HG02642 (cell line): ENCODE data around the gene MYH14.

Experiments
- ATAC-seq: cut with Tn5 transposase; IDR thresholded peaks from one replicate; pipeline ENCODE4 v1.9.1; 2021; ENCODE audit warnings: mild to moderate bottlenecking; ENCODE audit not compliant: unreplicated experiment, poor library complexity

Gene MYH14

DNA sequence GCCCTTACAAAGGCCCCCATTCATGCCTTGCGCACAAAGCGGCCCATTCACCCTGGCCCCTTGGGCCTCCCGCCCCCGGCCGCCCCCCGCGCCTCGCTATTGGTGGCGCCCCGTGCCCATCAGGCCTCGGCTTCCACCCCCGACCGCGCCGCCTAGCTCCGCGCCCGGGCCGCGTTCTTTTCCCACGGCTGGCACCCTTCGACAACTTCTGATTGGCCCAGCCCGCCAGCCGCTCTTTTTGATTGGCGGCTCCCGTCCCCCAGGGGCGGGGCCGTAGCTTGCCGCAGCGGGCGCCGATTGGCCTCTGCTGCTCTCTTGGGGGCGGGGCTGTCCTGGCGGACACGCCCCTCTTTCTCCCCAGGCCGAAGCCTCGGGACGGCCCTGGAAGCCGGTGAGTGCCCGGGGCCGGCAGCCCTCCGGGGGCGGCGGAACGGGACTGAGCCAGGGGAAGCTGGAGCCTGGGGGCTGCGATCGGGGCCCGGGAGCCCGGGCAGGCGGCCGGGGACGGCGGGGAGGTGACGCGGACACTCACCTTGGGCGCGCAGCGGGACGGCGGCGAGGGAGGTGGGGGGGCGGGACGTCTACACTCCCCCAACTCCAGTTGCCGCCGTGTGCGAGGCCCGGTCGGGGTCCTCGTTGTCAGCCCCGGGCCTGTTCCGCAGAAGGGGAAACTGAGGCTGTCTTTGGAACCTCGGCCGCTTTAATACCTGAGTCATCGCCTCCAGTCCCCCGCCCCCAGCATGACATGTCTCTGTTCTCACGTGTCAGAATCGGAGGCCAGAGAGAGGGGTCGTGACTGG is at the start of gene MYH14:
TSS of gene MYH14 (plus strand) at position 342 of the 800 bp plus-strand sequence. CDS start 6,744 bp downstream, outside the sequence.
- no peak for ATAC-seq

DNA sequence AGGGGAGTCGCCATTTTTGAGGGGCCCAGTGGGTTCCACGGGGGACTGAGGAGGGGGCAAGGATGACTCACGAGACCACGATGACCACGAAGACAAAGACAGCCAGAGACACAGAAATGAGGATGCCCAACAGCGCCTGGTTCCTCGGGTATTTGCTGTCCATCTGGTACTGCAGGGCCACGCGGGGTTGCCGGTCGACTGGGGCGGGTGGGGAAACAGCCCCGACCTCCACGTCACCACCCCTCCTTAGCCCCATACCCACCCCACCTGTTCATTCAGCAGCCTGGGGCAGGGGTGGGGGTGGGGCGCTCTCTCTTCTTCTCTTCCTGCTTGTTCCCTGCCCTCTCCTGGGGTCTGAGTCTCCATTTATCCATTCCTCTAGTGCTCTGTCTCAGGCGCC is 48.9 kb upstream of the MYH14 start:
- ATAC-seq: no peak

DNA sequence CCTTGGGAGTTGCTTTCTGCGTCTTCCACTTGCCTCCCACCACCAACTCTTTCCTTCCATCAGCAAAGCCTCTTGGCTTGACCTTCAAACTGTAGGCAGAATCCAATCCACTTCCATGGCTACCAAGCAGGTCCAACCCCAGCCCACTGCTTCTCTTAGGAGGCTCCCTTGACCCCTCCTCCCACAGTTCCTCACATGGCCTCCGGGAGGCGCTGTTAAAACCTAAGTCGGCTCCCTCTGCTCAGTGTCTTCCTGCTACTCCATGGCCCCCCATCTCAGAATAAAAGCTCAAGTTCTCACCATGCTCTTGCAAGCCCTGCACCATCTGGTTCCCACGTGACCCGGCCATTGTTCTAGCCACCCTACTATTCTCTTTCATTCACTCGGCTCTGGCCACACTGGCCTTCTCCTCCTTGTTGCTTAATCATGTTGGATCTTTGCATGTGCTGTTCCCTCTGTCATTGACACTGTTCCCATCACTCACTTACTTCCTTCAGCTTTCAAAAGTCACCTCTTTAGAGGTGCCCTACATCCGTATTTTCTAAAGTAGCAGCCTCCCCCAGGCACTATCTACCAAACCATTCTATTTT is 47.8 kb upstream of the MYH14 start:
- ATAC-seq: no peak

DNA sequence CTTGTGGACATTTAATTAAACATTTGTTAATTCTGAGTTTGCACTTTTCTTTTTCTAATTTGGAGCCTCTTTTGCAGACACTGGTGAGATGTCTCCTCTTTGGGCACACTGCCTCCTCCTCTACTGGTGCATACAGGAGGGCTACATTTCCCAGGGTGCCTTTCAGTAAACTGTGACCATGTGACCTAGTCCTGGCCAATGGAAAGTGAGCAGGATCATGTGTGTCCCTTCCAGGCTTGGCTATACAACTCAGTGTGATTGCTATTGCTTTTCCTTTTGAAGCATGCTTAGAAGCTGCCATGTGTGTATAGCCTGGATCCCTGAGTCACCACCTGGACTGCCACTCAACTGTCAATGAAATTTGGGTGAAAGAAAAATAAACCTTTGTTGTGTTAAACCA is 44.8 kb upstream of the MYH14 start:
- ATAC-seq: no peak

- ATAC-seq: no peak
Observed at GRCh38 chr19:50159078-50159477, 44.3 kb upstream of the MYH14 start.

GRCh38 chr19:50162988-50163387 is 40.4 kb upstream of the MYH14 start, which contains the start of gene IZUMO2:
IZUMO2 (minus strand) TSS chr19:50163281; CDS start chr19:50163194, 87 bp downstream.
- no peak for ATAC-seq

DNA sequence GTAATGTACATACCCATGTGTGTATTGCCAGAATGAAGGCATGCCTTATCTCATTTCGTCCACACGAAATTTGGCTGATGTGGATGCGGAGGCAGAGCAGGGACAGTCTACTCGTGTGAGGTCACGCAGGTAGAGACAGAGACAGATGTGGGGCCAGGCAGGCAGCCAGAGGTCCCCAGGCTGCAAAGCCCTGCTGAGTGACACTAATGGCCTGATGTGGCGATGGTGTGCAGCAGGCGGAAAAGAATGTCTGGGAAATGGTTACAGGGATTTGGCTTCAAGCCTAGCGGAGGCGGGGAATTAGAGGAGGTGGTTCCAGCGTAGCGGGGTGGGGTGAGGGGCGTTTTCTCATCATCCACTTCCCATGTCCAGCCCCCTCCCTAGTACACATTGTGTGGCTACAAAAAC is 36.1 kb upstream of the MYH14 start:
- no peak for ATAC-seq

DNA sequence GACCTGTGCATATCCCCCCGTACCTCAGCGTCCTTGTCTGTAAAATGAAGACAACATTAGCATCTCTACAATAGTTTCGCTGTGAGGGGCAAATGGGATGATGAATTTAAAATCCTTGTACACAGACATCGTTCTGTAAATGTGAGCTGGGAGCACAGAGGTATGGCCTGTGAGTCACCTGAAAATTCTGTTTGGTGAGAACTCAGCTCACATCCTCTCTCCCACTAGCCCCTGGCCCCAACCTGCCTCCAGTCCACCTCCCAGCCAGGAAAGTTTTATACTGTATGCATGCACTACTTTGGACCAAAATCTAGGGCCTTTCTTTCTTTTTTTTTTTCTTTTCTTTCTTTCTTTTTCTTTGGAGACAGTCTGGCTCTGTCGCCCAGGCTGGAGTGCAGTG is 31.7 kb upstream of the MYH14 start:
- ATAC-seq: no peak

DNA sequence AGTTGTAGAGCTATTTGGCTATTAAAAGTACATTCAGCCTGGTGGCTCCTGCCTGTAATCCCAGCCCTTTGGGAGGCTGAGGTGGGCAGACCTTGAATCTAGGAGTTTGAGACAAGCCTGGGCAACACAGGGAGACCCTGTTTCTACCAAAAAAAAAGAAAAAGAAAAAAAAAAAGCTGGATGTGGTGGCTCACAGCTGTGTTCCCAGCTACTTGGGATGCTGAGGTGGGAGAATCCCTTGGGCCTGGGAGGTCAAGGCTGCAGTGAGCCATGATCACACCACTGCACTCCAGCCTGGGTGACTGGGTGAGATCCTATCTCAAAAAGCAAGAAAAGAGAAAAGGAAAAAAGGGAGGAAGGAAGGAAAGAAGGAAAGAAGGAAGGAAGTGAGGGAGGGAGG is 30.7 kb upstream of the MYH14 start:
- ATAC-seq: no peak

- no peak for ATAC-seq
Observed at GRCh38 chr19:50173127-50173526, 30.3 kb upstream of the MYH14 start.

DNA sequence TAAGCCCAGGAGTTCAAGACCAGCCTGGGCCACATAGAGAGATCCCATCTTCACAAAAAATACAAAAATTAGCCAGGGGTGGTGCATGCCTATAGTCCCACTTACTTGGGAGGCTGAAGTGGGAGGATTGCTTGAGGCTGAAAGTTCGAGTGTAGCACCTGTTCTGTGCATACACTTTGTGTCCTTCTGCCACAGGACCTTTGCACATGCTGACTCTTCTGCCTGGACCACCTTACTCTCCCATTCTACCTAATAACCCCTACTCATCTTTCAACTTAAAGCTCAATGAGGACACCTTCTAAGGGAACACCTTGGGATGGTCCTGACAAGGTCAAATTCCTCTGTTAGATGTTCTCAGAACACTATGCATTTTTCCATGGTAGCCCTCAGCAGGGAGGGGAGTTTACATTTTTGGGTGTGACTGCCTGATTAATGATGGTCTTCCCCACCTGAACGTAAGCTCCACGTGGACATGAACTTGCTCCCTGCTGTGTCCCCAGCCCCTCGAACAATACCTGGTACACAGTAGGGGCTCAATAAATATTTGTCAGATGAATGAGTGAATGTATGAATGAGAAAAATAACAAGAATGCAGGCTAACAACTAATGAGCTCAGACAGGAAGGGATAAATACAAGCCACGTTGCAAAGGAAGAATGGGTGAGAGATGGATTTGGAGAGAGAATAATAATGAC is 29.2 kb upstream of the MYH14 start:
- ATAC-seq: no peak

DNA sequence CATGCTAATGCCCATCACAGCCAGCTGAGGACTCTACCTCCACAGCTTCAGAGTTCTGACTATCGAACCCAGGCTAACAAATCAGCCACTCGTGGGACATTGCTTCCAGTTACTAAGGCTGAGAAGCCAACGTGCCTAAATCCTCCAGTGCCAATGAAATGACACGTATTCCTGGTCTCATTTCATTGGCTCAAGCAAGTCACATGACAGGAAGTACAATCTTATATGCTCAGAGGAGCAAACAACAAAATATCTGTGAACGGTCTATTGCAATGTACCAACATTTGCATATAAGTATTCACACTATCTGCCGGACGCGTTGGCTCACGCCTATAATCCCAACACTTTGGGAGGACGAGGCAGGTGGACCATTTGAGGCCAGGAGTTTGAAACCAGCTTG is 27.5 kb upstream of the MYH14 start:
- ATAC-seq: no peak

DNA sequence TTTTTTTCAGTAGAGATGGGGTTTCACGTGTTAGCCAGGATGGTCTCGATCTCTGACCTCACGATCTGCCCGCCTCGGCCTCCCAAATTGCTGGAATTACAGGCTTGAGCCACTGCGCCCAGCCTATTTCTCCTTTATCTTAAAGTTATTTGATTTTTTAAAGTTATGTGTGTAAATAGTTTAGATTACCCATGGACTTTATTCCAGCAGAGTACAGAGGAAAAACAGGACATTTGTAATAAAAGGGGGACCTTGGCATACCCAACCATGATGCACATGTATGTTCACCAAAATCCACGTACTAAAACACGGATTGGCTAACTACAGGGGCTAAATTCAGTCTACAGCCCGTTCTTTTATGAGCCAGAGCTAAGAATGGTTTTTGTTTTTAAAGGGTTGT is 26.6 kb upstream of the MYH14 start:
- ATAC-seq: no peak

DNA sequence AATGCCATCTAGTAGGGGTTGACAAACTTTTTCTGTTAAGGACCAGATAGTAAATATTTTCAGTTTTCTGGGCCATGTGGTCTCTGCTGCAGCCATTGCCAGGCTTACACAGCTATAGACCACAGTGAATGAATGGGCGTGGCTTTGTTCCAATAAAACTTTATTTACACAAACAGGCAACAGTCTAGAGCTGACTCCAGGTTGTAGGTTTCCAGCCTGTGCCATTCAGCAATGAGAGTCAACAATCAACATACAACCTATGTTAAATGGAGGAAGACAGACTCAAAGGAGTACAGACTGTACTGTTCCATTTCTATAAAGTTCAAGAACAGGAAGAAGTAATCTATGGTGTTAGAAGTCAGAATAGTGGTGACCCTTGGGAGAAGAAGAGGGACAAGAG is 25.1 kb upstream of the MYH14 start:
- ATAC-seq: no peak

GRCh38 chr19:50178859-50179537 is 24.4 kb upstream of the MYH14 start:
- no peak for ATAC-seq

GRCh38 chr19:50181121-50181520 is 22.3 kb upstream of the MYH14 start:
- no peak for ATAC-seq

GRCh38 chr19:50184196-50184595 is 19.2 kb upstream of the MYH14 start:
- no peak for ATAC-seq

DNA sequence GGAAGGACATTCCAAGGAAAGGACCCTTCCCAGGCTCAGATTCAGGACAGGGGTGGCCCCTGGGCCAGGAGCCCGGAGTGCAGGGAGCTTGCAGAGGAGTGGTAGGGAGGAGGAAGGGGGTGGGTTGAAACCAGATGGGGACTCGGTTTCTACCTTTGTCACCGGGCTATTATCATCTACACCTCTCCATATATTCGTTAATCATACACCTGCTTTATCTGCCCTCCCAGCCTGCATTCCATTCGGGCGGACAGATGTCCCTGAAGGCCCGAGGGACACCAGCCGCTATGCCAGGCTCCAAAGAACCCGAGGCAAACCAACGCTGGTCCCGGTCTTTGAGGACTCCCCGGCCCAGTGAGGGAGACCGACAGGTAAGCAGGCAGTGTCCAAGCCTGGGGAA is 15.5 kb upstream of the MYH14 start:
- no peak for ATAC-seq

- ATAC-seq: no peak
Observed at GRCh38 chr19:50189331-50189730, 14.1 kb upstream of the MYH14 start.

- ATAC-seq: no peak
Observed at GRCh38 chr19:50190439-50190891, 13.0 kb upstream of the MYH14 start.

- ATAC-seq: no peak
Observed at GRCh38 chr19:50191216-50191615, 12.2 kb upstream of the MYH14 start.
